NCI-H128 (cell line): Measurements from ENCODE around the gene DAGLA.

ENCODE experiments used
- DNase-seq: peaks from one replicate; lab custom pipeline; 2025; ENCODE audit not compliant: unreplicated experiment; lab: John Stamatoyannopoulos, UW

DAGLA gene

DNA sequence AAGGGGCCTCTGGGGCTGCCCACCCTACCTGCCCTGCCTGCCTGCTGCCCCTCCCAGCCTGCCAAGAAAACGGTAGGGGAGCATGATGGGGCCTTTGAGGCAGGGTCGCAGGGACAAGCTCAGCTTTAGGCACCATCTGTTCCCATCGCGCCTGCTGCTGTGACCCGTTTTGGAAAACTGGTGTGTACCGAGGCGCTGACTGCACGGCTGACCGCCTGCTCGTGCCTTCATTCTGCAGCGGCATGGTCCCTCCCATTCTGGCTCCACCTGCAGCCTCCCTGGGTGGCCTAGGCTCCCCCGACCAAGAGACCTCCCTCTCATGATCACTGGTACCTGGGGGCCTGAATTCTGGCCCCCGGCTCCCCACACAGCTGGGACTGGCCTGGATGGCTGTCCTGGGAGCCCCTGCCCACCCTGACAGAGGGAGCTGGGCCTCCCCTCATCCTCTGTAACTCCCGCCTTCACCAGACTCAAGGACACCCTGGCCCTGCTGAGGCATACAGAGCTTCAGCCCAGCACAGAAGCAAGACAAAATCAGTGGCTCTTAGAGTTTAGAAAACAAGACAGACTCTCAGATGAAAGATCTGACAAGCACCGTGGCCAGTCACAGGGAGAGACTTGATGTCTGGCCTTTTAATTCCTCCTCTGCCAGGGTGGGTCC is 65.7 kb downstream of the DAGLA start:
- no peak for DNase-seq

DNA sequence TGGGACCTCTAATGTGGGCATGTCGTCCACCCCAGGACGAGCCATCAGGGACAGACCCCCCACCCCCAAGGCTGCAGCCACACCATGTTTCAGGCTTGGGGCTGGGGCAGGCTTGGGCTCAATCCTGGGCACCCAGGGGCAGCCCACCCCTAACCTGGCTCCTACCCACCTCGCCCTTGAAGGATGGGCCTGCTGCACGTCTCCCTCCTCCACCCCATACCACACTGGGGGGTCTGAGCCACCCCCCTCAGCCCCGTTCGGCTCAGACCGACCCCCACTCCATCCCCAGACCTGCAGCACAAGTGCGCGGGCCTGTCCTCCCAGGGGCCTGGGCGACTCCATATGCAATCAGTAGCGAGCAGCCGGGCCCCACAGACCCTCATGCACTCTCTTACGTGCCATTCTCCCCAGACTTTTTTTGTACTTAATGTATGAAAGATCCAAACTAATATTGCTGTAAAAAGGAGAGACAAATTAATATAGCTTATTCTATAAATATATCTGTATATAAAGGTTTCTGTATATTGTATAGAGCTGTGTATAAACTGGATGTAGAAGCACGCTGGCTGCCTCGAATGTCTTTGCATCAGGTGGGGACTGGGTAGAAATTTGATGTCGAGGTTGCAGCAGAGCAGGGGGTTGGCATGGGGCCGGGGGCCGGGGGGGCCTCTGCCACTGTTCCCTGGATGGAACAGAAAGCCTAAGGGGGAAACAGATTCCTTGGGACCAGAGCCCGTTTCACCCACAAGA is 66.4 kb downstream of the DAGLA start:
- no peak for DNase-seq

GRCh38 chr11:61747192-61747966 is 67.2 kb downstream of the DAGLA start:
- DNase-seq: no peak

DNA sequence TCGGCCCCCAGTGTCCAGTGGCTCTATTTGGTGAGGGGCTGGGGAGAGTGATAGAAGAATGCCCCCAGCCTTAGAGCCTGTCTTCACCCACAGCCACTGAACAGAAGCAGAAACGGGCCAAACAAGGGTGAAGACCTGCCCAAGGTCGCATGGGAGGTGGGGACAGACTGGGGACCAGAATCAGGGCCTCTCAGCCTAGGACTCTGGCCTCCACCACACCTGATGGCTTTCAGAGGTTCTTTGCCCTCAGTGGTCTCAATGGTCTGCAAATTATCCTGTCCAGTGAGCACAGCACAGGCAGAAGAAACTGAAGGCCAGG is 67.7 kb downstream of the DAGLA start:
- DNase-seq: no peak

- no peak for DNase-seq
Measured at GRCh38 chr11:61749591-61750217, 69.5 kb downstream of the DAGLA start.

DNA sequence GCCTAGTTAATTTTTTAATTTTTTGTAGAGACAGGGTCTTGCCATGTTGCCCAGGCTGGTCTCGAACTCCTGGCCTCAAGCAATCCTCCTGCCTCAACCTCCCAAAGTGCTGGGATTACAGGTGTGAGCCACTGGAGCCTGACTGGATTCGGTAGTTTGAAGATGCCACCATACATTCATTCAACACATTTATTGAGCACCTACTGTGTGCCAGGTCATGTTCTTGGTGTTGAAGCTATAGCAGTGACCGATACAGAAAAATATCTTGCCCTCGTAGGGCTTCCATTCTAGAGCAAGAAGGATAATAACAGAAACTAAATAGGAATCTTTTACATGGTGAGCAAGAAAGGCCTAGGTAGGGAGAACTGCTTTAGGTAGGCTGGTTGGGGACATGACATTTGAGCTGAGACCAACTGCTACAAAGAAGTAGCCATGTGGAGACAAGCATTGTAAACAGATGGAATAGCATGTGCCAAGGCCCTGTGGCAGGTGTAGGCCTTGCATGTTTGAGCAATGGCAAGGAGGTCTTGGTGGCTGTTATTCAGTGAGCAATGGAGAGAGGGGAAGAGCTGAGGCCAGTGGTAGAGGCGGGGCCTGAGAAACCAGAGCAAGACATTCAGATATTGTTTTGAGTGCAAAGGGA is 70.6 kb downstream of the DAGLA start:
- DNase-seq: no peak

GRCh38 chr11:61751384-61751783 is 71.2 kb downstream of the DAGLA start:
- no peak for DNase-seq

DNA sequence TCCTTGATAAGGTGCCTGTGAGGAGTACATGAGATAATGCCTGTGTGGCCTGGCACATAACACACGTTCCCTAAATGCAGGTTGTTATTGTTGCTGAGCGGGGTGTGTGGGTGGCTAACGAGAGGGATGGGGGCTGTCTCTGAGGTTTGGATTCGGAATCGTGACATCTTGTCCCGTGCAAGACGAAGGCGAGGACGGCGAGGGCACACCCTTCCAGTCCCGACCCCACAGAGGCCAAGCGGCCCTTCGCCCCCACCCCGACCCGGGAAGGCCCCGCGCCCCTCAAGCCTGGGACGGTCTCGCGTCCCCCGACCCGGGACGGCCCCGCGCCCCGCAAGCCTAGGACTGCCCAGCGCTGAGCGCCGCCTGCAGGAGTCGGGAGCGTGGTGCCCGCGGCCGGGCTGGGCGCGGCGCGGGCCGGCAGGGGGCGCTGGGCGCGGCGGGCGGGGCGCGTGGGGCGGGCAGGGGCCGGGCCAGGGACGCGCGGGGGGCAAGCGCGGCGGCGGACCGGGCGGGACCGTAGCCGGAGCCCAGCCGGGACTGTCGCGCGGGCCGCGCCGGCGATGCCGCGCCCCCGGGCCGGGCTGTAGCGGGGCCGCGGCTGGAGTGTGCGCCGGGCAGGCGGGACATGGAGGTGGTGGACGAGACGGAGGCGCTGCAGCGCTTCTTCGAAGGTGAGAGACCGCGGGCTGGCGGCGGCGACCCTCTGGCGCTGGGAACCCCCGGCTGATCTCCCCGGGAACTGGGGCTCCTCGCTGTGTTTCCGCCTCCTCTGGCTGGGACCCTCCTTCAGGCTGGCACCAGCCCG is 72.1 kb downstream of the DAGLA start, which contains the start of gene MYRF:
MYRF (plus strand) TSS at position 520 of the 808 bp plus-strand sequence; CDS start at position 629, 109 bp downstream.
- no peak for DNase-seq

GRCh38 chr11:61752925-61753521 is 72.8 kb downstream of the DAGLA start:
- no peak for DNase-seq

DNA sequence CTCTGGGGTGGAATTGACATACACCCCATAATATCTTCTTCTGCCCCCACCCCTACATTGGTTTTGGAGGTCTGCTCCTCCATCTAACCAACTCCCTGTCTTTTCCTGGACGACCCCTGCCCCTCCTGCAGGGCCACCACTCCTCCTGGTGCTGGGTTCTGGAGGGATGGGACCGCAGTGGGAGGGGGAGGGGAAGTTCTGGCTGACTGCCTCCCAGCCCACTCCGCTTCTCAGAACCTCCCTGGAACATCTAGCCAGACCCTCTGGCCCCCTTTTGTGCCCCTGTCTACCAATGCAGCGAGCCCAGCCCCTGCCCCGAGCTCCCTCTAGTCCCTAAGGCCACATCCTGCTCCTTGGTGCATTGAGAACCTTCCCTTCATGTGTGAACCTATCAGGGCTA is 73.5 kb downstream of the DAGLA start:
- DNase-seq: no peak

DNA sequence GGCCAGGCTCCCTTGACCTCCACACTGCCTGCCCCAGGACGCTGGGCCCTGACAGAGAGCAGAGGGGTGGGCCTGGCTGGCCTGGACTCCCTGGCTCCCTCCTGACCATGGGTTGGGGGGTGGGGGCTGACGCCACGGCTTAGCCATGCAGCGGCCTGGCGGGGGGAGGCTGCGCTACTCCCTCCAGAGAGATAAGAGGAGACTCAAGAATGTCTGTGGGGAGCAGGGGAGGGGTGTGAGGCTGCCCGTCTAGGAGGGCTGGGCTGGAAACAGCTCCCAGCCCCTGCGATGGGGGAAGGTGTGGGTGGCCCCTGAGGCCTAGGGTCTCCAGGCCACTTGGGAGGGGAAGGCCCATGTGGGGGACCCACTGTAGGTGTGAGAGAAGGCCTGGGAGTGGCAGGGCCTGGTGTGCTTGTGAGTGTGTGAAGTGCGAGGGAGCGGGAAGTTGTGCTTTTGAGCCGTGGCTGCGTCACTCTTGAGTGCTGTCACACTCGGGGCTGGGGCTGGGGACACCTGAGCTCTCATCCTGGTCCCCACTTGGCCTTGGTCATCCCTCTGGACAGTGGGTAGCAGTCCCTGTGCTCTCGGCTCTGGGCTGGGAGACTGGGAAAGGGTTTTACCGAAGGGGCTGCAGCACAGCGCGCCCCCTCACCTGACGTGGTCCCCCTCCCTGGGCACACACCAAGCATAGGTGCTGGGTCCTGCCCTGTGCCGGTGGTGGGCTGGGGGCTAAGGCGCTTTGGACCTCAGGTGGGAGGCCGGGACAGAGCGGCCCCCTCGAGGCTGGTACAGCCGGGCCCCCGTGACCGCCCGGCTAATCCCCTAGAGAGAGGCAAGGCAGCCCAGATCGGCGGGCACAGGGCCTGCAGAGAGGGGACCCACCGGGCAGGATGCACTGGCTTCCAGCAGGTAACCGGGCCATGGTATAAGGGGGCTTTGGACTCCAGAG is 74.6 kb downstream of the DAGLA start:
- DNase-seq: no peak

DNA sequence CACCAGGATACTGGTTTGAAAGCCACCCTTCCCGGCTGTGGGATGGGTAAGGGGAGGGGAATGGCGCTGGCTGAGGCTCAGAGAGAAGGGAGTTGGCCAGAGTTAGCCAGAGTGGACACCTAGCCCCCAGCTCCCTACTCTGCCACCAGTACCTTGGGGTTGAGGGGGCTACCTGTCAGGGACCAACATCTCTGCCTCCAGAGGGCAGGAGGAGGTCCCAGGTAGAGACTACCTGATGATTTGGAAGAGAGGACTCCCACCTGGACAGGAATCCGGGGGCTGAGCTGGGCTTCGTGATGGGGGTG is 75.9 kb downstream of the DAGLA start:
- no peak for DNase-seq

DNA sequence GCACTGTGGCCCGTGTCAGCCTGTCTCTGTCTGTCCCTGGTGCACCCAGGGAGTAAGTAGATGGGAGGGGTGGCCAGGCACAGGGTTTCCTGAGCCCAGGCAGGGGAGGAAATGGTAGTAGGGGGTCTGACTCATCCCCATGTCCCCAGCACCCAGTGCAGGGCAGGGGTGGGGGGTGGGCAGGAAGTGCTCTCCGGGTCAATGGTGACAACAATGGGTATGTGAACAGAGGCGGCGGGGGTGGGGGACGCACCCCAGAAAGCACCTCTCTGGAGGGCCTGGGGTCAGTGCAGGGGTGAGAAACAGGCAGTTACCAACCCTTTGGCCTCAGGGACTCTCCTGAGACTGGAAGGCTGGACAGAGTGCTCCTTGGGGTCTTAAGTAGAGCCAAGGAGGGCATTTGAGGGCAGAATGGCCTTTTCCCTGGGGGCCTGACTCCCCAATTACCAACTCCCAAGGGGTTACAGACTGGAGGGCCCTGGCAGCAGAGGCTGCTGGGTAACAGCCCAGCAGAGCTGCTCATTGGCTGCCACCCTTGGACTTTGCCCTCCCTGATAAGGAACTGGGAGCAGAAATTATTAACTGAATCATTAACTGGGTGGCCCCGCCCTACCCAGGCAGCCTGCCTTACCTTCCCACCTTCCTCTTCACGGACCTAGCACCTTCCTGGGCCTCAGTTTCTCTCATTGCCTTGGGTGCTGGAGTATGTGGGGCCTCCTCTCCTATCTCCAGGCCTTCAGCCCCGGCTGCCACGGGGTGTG is 76.4 kb downstream of the DAGLA start:
- no peak for DNase-seq

DNA sequence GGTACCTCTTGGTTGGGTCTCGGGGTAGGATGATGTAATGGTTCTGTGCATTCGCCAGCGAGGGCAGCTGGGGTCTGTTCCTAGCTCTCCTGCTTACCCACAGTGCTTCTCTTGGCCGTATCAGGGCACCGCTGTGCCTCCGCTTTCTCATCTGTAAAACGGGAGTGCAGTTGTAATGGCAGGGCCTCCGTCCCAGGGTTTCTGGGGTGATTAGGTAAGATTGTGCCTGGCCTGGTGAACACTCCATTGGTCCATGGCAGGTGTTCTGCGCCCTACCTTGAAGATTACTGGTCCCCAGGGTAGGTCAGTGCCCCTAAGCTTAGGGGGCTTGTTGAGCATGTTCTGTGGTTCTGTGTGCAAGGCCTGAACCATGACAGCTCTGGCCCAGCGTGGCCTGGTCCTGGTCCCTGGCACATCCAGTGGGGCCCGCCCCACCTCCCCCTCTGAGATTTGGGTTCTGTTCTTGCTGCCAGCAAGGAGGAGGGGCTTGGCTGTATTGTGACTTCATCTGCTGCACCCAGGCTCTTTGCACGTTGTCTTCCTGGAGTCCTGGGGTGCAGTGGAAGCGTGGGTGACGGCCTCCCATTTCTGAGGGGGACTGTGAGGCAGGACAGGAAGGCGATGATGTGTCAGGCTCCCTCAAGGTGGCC is 77.1 kb downstream of the DAGLA start:
- no peak for DNase-seq

DNA sequence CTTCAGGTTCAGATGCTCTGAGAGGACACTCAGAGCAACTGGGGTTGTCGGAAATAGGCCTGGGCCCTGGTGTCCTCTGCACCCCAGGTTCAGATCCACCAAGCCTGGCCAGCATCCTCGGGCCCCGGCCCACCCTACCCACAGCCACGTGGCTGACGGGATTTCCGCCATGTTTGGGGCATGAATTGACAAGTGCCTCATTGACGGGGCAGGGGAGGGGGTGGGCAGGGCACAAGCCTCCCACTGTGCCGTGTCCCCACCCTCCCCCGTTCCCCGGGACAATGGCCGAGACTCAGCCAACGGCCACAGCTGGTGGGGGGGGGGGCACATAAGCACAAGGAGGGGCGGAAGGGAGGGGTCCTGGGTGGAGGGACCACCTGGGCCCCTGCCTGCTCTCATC is 80.8 kb downstream of the DAGLA start:
- no peak for DNase-seq

DNA sequence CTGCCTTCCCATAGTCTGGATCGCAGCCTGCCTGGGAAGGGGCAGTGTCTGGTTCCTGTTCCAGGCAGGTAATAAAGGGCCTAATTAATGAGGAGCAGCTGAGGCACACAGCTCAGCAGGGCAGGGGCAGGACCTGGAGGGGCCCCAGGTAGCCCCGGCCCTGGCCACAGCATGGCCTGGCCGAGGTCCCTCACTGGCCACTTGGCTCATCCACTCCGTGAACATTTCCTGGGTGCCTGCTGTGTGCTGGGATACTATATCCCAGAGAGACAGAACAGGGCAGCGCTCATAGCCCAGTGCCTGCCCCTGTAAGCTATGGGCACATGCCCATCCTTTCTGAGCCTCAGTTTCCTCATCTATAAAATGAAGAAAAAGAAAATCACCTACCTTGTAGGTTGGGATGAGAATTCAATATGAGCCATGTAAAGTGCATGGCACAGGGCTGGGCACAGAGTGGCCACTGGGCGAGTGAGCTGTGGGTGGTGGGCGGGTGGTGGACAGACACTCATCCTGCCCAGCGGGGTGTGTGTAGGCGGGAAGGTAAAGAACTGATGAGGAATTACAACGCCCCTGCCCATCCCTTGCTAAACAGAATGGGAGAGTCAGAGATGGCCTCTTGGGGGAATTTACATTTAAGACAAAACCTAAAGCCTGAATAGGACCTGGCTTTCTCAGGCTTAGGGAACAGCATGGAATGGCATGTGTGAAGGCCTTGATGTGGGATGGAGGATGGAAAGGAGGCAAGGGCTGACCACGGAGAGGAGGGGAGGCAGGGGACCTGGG is 81.4 kb downstream of the DAGLA start:
- no peak for DNase-seq

DNA sequence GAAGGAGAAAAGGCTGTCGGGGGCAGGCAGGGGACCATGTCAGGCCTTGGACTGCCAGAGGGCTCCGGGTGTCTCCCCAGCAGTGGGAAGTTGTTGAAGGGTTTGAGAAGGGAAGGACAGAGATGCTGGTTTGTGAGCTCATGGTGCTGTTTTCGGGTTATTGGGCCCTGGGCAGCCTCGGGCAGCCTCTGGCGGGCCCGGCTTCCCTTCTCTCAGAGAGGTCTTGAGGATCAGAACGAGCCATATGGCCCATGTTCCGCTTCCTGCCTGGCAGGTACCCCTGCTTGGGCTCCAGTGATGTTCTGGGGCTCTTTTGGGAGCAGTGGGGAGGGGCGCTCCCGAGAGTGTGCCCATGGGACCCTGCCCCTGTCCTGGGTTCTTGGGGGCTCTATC is 82.0 kb downstream of the DAGLA start:
- no peak for DNase-seq
